GM19324 (cell line): ENCODE results near the gene PCK2.
A peak's percentile ranks its signal among the peaks of the same experiment; 100 is the strongest.

Experiments used
- ATAC-seq: cut with Tn5 transposase; IDR thresholded peaks from one replicate; pipeline ENCODE4 v1.9.1; 2021; ENCODE audit warnings: mild to moderate bottlenecking, moderate library complexity; ENCODE audit not compliant: unreplicated experiment, low FRiP score

PCK2 gene

GRCh38 chr14:24113801-24114531 is 19.9 kb downstream of the PCK2 start:
- peak; percentile 29 for ATAC-seq

GRCh38 chr14:24114532-24115421 is 20.7 kb downstream of the PCK2 start, which contains the start of the genes DCAF11 and NRL:
DCAF11 (plus strand) TSS chr14:24114777; CDS start chr14:24115595, 818 bp downstream.
NRL (minus strand) TSS chr14:24114949; CDS start chr14:24082848, 32,101 bp downstream.
- ATAC-seq, result peak; percentile 91

- ATAC-seq, result no peak
Observed at GRCh38 chr14:24115422-24116127, 21.5 kb downstream of the PCK2 start.

GRCh38 chr14:24116128-24116814 is 22.2 kb downstream of the PCK2 start:
- no peak for ATAC-seq

- ATAC-seq, result no peak
Observed at GRCh38 chr14:24117179-24117578, 23.1 kb downstream of the PCK2 start.

- no peak for ATAC-seq
Observed at GRCh38 chr14:24119691-24120090, 25.6 kb downstream of the PCK2 start.

- no peak for ATAC-seq
Observed at GRCh38 chr14:24121210-24121609, 27.1 kb downstream of the PCK2 start.

GRCh38 chr14:24122416-24122815 is 28.3 kb downstream of the PCK2 start:
- ATAC-seq, result no peak

- ATAC-seq, result no peak
Observed at GRCh38 chr14:24122898-24123297, 28.8 kb downstream of the PCK2 start.

- ATAC-seq, result no peak
Observed at GRCh38 chr14:24123424-24124417, 29.6 kb downstream of the PCK2 start.

- no peak for ATAC-seq
Observed at GRCh38 chr14:24126939-24127338, 32.8 kb downstream of the PCK2 start.

GRCh38 chr14:24127673-24128072 is 33.6 kb downstream of the PCK2 start:
- no peak for ATAC-seq

- ATAC-seq, result no peak
Observed at GRCh38 chr14:24129410-24129998, 35.4 kb downstream of the PCK2 start.

GRCh38 chr14:24130380-24130716 is 36.2 kb downstream of the PCK2 start, which contains the start of gene FITM1:
FITM1 (plus strand) TSS chr14:24130659; CDS start chr14:24131564, 905 bp downstream.
- no peak for ATAC-seq

GRCh38 chr14:24130717-24131548 is 36.8 kb downstream of the PCK2 start:
- ATAC-seq, result no peak

GRCh38 chr14:24131549-24131966 is 37.4 kb downstream of the PCK2 start:
- ATAC-seq, result no peak

- no peak for ATAC-seq
Observed at GRCh38 chr14:24132061-24132685, 38.1 kb downstream of the PCK2 start.
